Fibroblast of skin of left quadriceps (primary cell): ENCODE measurements around the gene KRT1.
"Not testable (repeated sequence)": the region's sequence is repeated elsewhere in the genome, so short reads cannot be mapped to it uniquely, and the experiment has no call there.

ENCODE experiments used
- DNase-seq, 2 experiments: peaks; one replicate each; pipeline ENCODE4 v3.0.0-alpha.2; 2013; ENCODE audit warnings: low read depth in 2 of 2

KRT1 gene

GRCh38 chr12:52680363-52680762 is at the start of gene KRT1:
Gene KRT1 (minus strand): TSS chr12:52680407. CDS start chr12:52680348, 59 bp downstream.
- no peak for DNase-seq

DNA sequence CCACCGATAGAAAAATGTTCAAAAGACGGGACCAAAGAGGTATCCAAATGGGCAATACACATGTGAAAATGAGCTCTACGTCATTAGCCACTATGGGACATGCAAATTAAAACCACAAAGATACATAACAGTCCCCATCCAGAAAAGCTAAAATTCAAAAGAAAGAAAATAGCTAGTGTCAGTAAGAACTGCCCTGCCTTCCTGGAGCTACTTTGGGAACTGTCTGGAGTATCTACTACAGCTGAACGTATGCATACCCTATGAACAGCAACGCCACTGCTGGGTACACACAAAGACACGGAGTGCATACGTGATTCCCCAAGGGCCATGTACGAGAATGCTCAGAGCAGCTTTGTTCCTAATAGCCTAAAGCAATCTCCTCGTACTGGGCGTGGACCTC is 48.9 kb upstream of the KRT1 start:
- no peak for DNase-seq

DNA sequence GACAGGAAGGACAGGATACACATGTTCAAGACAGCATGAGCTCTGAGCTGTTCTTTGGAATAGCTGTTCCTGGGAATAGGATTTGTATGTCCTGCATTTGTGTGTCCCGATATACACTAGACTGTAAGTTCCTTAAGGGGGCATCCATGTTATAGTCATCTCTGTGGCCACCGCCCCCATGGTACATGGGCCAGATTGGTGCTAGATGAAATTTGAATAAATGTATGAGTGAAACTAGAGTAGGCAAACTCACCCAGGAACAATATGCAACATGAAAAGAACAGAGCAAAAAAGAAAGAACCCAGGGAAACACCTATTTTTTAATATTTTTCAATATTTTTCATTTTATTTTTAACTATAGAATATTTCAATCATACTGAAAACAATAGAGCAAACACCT is 48.2 kb upstream of the KRT1 start:
- DNase-seq, result no peak

- no peak for DNase-seq
These were observed 46.8 kb upstream of the KRT1 start for GRCh38 chr12:52727037-52727436.

DNA sequence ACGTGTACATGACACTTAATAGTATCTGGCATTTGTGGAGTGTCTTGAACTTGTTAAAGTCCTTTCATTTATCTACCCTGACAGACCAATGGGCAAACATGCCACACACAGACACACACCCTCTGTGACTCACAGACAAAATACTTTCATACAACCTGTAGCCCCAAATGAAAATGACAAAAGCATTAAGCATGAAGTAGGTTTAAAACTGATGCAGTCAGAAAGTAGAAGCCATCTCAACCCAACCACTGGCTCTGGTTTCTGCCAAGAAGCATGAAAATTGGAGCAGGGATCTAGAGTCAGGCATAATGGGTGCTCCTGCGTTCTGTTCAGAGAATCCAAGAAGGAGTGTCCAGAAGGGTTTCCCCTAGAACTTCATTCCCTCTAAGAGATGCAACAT is 46.2 kb upstream of the KRT1 start:
- DNase-seq, result no peak

DNA sequence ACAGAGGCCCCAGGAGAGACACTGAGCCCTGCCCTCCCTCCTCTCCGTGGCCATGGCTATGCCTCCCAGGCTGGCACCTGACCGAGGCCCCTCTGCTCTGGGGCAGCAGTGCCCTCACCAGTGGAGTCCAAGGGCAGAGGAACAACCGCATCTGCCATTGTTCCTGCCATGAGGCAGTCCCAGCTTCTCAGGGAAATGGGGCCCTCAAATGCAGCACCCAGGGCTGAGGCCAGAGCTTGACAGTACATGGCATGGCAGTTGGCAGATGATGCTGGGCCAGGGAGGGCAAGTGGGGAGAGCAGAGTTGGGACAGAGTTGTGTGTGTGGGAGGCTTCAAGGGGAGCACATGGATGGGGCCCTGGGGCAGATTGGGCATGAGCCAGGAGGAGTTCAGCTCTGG is 44.2 kb upstream of the KRT1 start:
- DNase-seq, result no peak

DNA sequence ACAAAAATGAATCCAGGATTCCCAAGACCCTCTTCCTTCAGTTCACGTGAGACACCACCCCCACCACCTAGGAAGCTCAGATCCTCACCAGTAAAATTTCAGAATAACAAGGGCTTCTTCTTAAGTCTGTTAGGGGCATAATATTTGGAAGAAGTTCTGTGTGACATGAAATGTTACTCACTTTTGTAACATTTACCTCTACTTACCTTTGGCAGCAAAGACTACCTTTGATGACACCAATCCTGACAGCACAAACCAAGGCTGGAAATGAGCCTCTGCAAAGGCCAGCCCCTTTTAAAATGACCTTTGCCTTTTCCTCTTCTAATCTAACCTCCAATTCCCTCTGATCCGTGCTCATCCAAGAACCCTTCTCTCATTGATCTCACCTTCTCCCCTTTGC is 42.5 kb upstream of the KRT1 start:
- no peak for DNase-seq

DNA sequence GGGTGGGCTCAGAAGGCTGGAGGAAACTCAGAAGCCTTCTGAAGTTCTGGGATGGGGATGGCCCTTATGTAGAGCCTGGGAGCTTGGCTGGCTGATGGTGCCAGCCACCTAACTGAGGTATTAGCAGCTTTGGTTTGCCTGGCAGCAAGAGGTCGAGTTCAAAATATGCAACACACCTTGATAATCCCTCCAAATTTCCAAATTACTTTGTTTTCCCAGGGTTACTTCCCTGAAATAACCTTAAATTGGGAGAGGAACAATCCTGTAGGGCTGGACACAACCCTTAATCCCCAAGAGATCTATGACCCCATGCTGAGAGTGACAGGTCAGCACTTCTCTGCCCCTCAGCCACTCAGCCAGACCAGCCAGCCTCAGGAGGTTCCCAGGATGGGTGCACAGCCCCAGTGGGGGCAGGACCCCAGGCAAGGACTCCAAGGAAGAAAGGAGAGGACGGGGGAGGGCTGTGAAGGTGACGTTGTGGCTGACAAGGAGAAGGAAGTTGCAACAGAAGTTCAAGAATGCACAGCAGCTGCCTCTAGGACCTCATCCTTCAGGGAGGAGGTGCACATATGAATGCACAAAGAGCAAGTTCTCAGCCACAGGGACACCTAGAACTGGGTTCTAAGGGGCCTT is 41.7 kb upstream of the KRT1 start:
- no peak for DNase-seq

DNA sequence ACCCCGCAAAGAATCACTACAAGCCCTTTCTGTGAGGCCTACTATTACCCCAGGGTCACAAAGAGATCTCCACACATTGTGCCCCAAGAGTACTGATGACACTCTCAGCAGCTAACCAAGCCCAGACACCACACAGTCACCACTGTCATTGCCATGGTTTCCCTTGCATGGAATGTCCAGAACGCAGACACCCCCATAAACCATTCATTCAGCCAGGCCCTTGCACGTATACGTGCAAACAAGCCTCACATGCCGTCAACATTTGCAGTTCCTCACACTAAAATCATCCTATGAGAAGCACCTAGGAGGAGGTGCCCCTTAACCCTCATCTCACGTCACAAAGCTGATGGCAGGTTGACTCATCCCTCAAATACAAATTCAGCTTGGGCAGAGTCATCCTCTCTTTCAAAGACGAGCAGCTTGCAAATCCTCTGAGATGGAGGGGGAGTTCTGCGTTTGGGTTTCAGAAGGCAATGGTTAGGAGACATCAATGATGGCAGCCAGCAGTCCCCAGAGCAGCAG is 40.2 kb upstream of the KRT1 start:
- DNase-seq, result no peak

- DNase-seq, result no peak
These were observed 35.9 kb upstream of the KRT1 start for GRCh38 chr12:52716061-52716460.

DNA sequence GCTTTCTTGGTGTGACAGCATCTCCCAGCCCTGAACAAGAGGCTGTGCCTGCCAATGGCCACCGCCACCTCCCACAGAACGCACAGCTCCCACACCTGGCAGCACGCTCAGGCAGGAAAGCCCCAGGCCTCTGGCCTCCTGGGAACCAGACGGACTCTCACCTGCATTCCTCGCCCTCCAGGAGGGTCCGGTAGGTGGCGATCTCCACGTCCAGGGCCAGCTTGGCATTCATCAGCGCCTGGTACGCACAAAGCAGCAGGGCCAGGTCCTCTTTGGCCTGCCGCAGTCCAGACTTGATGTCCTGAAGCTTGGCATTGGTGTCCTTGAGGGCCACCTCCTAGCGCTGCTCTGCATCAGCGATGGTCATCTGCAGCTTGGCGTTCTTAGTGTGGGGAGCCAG is 35.2 kb upstream of the KRT1 start:
- no peak for DNase-seq

GRCh38 chr12:52714887-52715281 is 34.7 kb upstream of the KRT1 start:
- no peak for DNase-seq

DNA sequence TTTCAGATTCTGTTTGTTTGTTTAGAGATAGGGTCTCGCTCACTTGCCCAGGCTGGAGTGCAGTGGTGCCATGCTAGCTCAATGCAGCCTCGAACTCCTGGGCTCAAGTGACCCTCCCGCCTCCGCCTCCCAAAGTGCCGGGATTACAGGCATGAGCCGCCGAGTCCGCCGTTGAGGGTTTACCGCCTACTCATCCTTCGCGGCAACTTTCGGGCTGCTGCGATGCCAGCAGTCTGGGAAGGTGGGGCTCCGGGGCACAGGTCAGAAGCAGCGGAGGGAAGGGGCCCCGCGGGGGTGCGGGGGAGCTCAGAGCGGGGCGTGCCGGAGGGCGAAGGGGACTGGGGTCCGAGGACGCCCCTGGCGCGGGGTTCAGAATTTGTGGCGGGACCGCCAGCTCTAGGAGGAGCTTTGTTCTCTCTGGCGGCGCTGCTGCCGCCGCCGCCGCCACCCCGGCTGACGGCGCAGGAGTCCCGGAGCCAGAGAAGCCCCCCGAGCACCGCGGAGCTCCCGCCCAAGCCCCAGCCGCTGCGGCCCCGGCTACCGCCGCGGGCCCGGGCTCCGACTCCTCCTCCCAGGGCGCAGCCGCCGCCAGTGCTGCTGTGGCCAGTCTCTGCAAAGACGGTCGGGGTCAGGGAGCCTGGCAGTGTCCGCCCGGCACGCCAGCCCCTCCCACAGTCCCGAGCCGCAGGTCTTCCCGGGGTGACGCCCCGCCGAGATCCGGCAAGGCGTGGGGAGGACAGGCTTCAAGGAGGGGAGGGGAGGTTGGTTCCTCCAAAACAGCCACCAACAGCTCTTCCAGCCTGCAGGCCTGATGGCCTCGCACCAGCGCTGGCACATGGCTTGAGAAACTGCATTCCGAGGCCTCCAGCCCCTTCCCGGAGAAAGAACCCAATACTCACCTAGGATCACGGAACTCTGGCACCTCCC is 34.0 kb upstream of the KRT1 start:
- DNase-seq, result no peak

DNA sequence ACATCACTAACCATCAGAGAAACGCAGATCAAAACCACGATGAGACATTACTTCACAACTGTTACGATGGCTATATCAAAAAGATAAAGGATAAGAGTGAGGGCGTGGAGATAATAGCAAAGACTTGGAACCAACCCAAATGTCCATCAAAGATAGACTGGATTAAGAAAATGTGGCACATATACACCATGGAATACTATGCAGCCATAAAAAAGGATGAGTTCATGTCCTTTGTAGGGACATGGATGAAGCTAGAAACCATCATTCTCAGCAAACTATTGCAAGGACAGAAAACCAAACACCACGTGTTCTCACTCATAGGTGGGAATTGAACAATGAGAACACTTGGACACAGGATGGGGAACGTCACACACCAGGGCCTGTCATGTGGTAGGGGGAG is 31.9 kb upstream of the KRT1 start:
- DNase-seq, result not testable (repeated sequence)

GRCh38 chr12:52710730-52711129 is 30.5 kb upstream of the KRT1 start:
- no peak for DNase-seq

GRCh38 chr12:52708010-52708409 is 27.8 kb upstream of the KRT1 start:
- DNase-seq, result no peak

- no peak for DNase-seq
These were observed 24.3 kb upstream of the KRT1 start for GRCh38 chr12:52704464-52704863.

DNA sequence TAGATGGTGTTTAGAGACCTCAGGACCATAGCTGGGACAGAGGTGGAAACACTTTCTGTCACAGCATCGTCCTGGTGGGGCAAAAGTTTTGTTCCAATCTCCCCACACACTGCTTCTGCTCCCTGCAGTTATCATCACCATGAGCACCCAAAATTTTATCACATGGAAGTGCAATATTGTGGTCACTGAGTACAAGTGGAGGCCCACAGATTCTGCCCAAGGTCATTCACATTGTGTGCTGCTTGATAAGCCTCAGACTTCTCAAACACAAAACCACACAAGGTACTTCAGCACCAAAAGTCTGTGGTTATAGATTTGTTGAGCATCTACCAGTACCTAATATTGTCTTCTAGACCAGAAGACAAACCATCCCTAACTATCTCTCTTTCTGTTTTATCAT is 23.7 kb upstream of the KRT1 start:
- DNase-seq, result no peak

GRCh38 chr12:52703424-52703823 is 23.2 kb upstream of the KRT1 start, which contains the start of gene KRT77:
Gene KRT77 (minus strand): TSS chr12:52703524. CDS start chr12:52703434, 90 bp downstream.
- DNase-seq, result no peak

GRCh38 chr12:52702338-52702737 is 22.1 kb upstream of the KRT1 start:
- DNase-seq, result no peak

- no peak for DNase-seq
These were observed 21.1 kb upstream of the KRT1 start for GRCh38 chr12:52701281-52701680.

DNA sequence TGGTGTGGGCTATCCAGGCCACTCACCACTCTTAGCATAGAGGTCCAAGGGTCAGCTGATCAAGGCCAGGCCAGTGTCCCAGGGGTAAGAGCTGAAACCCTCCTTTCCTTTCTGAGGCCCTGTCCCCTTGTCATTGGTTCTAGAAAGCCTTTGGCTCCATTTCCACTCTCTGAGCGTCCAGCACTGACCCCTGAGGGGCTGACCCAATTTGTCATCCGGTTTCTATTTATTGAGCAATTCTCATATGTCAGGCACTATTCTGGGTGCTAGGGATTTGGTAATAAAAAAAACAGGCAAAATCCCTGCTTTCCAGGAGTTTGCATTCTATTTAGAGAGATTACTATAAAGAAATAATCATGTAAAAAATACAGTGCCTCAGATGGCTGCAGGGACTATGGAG is 19.8 kb upstream of the KRT1 start:
- no peak for DNase-seq

DNA sequence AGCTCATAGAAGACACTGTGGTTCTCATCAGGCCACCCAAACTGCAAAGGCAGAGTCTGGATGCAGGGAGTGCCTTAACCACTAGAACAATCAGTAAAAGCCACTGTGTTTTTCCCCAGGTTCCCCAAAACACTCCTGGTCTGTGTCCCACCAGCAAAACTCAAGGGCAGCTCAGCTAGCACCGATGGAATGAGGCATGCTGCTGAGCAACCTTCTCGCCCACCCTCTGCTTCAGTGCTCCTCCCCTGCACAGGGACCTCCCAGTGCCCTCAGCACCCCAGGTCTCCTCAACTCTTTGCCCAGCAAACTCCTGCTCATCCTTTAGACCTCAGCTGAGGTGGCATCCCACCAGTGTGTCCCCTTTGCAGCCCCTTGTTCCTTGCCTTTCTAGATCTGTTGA is 19.2 kb upstream of the KRT1 start:
- no peak for DNase-seq
